ENCODE results near the gene STX17.
A peak's percentile ranks its signal among the peaks of the same experiment; 100 is the strongest.

The STX17 gene

DNA sequence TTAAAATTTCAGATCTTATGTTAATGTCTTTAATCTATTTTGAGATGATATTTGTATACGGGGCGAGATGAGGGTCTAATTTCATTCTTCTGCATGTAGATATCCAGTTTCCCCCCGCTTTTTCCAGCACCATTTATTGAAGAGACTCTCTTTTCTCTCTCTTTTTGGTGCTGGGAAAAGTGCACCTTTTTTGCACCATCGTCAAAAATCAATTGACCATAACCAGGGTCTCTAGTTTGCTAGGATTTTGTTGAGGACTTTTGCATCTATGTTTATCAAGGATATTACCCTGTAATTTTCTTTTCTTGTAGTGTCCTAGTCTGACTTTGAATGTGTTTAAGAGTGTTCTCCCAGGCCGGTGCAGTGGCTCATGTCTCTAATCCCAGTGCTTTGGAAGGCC lies 93.3 kb downstream of the STX17 start:
- POLR2A ChIA-PET, result no interaction called here
- DNase-seq (ENCODE audit: low read depth, low spot score), result no peak
- CTCF ChIA-PET, result interaction anchor here (1.1 kb wide), 1 partner anchor 29 kb away, joined by 4 read pairs; no protein-coding TSS in a partner anchor
- no peak overlapping the region for H3K4me3 ChIP-seq (ENCODE audit: low read depth, low read length)
- TF ChIP-seq, protein P1, sequence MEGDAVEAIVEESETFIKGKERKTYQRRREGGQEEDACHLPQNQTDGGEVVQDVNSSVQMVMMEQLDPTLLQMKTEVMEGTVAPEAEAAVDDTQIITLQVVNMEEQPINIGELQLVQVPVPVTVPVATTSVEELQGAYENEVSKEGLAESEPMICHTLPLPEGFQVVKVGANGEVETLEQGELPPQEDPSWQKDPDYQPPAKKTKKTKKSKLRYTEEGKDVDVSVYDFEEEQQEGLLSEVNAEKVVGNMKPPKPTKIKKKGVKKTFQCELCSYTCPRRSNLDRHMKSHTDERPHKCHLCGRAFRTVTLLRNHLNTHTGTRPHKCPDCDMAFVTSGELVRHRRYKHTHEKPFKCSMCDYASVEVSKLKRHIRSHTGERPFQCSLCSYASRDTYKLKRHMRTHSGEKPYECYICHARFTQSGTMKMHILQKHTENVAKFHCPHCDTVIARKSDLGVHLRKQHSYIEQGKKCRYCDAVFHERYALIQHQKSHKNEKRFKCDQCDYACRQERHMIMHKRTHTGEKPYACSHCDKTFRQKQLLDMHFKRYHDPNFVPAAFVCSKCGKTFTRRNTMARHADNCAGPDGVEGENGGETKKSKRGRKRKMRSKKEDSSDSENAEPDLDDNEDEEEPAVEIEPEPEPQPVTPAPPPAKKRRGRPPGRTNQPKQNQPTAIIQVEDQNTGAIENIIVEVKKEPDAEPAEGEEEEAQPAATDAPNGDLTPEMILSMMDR (IDR thresholded peaks at IDR 0.05; ENCODE audit: insufficient read depth, low read length, missing control alignments), result no peak

DNA sequence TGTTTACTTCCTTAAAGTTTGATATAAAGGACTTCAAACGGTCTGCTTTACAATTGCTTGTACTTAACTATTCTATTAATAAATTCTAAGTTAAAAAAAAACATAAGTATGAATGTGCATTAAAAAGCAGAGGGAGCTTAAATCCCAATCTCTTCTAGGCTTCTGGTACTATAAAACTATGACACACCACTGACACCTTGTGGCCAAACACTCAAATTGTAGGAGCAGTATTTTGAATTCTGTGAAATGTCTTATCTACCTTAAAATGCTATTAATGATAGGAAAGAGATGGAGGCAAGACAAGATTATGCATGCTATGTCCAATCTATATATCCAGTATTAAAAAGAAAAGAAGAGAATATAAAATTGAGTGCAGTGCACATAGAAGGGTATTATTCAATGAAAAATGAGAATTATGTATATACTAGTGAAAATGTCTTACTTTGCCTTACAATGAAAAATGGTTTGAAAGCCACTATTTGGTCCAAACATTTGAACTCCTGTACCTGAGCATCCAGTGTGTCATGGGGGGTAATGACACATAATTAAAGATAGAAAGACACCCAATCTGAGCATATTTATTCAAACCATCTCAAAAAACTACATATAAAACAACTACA lies 104.7 kb downstream of the STX17 start:
- no peak for DNase-seq (ENCODE audit: low read depth, low spot score)
- H3K4me3 ChIP-seq (ENCODE audit: low read depth, low read length), result no peak overlapping the region
- TF ChIP-seq, protein P1 (IDR thresholded peaks at IDR 0.05; ENCODE audit: insufficient read depth, low read length, missing control alignments), result peak; percentile 11
- ChIA-PET CTCF (interaction anchor here (0.6 to 4.5 kb wide), 7 partner anchors 9 to 826 kb away, joined by 3 to 23 read pairs (median 3); no protein-coding TSS in a partner anchor), POLR2A (no interaction called here)

DNA sequence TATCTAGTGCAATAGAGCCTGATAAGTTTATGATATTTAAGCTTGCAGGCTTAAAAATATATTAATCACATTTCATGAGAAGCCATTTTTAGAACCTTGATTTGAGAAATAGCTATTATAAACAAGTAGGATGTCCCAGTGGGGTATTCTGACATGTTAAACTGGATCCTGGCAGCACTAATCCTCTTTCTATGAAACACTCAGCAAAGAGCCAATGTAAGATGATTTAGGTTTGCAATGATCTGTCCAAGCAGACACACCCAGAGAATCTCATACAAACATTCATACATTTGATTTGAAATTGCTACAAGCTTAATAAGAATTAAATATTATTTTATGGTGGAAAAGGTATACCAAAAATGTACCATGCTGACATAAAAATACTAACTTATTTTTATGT lies 105.8 kb downstream of the STX17 start:
- POLR2A ChIA-PET, result no interaction called here
- DNase-seq (ENCODE audit: low read depth, low spot score), result no peak
- CTCF ChIA-PET, result interaction anchor here (0.8 to 4.5 kb wide), 7 partner anchors 10 to 827 kb away, joined by 3 to 23 read pairs (median 4); no protein-coding TSS in a partner anchor
- H3K4me3 ChIP-seq (ENCODE audit: low read depth, low read length), result no peak overlapping the region
- TF ChIP-seq, protein P1 (IDR thresholded peaks at IDR 0.05; ENCODE audit: insufficient read depth, low read length, missing control alignments), result no peak

DNA sequence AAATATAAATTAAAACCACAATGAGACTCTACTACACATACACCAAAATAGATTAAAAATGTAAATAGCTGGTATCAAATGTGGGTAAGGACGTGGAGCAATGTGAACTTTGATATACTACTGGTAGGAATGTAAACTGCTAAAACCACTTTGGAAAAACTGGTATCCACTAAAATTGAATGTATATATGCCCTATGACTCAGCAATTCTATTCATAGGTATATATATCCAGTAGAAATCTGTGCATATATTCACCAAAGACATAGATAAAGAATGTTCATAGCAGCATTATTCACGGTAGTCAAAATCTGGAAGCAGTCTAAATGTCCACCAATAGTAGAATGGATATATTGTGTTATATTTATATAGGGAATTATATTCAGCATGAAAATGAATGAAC lies 107.1 kb downstream of the STX17 start:
- no peak for DNase-seq (ENCODE audit: low read depth, low spot score)
- ChIA-PET CTCF (interaction anchor here (1.0 to 4.5 kb wide), 7 partner anchors 10 to 828 kb away, joined by 3 to 23 read pairs (median 8); no protein-coding TSS in a partner anchor), POLR2A (no interaction called here)

DNA sequence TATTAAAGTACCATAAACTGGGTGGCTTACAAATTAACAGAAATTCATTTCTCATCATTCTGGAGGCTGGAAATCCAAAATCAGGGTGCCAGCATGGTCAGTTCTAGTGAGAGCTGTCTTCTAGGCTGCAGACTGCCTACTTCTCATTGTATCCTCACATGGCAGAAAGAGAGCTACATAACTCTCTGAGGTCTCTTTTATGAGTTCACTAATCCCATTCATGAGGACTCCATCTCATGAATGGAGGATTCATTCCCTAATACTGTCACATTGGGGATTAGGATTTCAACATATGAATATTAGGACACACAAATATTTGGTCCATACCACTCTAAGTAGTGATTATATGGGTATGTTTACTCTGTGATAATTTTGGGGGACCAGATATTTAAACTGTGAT lies 108.4 kb downstream of the STX17 start:
- H3K4me3 ChIP-seq (ENCODE audit: low read depth, low read length), result no peak overlapping the region
- CTCF ChIA-PET, result interaction anchor here (2.4 to 4.5 kb wide), 2 partner anchors 13 to 830 kb away, joined by 13 to 23 read pairs; no protein-coding TSS in a partner anchor
- POLR2A ChIA-PET, result no interaction called here
- TF ChIP-seq, protein P1 (IDR thresholded peaks at IDR 0.05; ENCODE audit: insufficient read depth, low read length, missing control alignments), result no peak
- no peak for DNase-seq (ENCODE audit: low read depth, low spot score)

More for the DNA sequence above, 107.1 kb downstream of the STX17 start:
- TF ChIP-seq, protein P1 (IDR thresholded peaks at IDR 0.05; ENCODE audit: insufficient read depth, low read length, missing control alignments), result no peak
- H3K4me3 ChIP-seq (ENCODE audit: low read depth, low read length), result no peak overlapping the region

DNA sequence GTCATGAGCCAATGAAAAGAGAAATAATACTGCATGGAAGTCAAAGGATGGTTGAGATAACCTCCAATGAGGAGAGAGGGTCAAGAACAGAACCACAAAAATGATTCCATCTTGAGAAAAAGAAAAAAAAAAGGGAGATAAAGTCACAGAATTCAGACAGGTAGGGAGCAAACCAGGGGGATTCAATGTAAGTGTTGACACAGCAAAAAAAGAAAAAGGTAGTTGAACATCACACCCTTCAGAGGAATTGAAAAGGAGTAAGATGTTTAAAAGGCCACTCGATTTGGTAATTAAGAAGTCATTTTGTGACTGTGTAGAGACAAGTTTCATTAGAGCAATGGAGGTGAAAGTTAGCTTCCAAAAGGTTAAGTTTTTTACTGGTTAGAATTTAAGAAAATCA lies 113.1 kb downstream of the STX17 start:
- TF ChIP-seq, protein P1 (IDR thresholded peaks at IDR 0.05; ENCODE audit: insufficient read depth, low read length, missing control alignments), result no peak
- POLR2A ChIA-PET, result no interaction called here
- CTCF ChIA-PET, result interaction anchor here (0.7 kb wide), 1 partner anchor 9 kb away, joined by 3 read pairs; no protein-coding TSS in a partner anchor
- no peak overlapping the region for H3K4me3 ChIP-seq (ENCODE audit: low read depth, low read length)
- DNase-seq (ENCODE audit: low read depth, low spot score), result no peak

All from AG04449 (cell line).